ENCODE measurements around the gene LKAAEAR1.
A peak's percentile ranks its signal among the peaks of the same experiment; 100 is the strongest.

LKAAEAR1 gene

GRCh38 chr20:64035933-64036345 is 48.3 kb downstream of the LKAAEAR1 start, which contains the start of gene C20orf204:
Gene C20orf204, plus strand, starts transcription at chr20:64036182. Its CDS starts 142 bp downstream, at chr20:64036324.
- DNase-seq: no peak

- peak in 1 of 2 donors; percentile 49 for DNase-seq
Measured at GRCh38 chr20:64035066-64035932, 48.9 kb downstream of the LKAAEAR1 start.

GRCh38 chr20:64033981-64034493 is 50.2 kb downstream of the LKAAEAR1 start:
- no peak for DNase-seq
